Superior temporal gyrus (tissue), 1 donor: ENCODE data around the gene LYSET.
"Not testable (repeated sequence)": the region's sequence is repeated elsewhere in the genome, so short reads cannot be mapped to it uniquely, and the experiment has no call there.

Experiments
- DNase-seq: peaks from one replicate; pipeline ENCODE4 v3.0.0-alpha.2; 2016; ENCODE audit errors: extremely low spot score

The LYSET gene

GRCh38 chr14:93168610-93169009, 16.5 kb upstream of the LYSET start:
- DNase-seq, result not testable (repeated sequence)

- not testable (repeated sequence) for DNase-seq
These were observed 15.5 kb upstream of the LYSET start for GRCh38 chr14:93169619-93170018.

- DNase-seq, result not testable (repeated sequence)
These were observed 15.0 kb upstream of the LYSET start for GRCh38 chr14:93170141-93170540.

DNA sequence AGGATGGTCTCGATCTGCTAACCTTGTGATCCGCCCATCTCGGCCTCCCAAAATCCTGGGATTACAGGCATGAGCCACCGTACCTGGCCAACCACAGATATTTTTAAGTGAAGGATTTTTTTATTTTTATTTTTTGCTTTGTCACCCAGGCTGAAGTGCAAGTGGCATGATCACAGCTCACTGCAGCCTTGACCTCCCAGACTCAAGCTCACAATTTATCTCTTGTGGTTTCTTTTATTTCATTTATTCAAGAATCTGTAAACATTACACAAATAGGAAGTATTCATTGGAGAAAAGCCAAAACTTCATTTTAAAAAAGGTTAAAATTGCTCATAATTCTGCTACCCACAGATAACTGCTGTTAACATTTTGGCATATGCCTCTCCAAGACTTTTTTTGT, 13.7 kb upstream of the LYSET start:
- no peak for DNase-seq

DNA sequence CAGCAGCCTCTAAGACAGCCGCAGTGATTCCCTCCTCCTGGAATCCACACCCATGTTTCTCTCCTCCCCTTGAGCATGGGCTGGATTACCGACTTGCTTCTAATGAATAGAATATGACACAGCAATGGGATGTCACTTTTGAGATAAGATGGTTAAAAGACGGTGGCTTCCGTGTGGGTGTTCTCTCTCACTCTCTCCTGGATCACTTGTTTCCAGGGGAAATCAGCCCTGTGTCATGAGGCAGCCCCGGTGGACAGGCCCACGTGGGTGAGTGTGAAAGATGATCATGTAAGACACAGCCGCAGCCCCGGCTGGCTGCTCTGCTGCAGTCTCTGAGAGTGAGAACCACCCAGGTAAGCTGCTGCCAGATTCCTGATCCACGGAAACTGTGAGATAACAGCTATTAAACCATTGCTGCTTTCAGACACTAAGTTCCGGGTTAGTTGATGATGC, 11.1 kb upstream of the LYSET start:
- DNase-seq, result no peak

DNA sequence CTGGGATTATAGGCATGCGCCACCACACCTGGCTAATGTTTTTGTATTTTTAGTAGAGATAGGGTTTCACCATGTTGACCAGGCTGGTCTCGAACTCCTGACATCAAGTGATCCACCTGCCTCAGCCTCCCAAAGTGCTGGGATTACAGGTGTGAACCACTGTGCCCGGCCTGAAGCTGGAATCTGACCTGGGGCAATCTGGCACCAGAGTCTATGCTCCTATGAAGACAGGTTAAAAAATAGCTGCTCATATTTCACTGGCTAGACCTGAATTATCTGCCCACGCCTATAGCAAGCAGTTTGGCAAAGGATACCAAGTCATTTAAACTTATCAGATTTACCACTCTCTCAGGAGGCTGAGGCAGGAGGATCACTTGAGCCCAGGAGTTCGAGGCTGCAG, 10.4 kb upstream of the LYSET start:
- DNase-seq, result not testable (repeated sequence)

GRCh38 chr14:93175492-93175891, 9.6 kb upstream of the LYSET start:
- DNase-seq, result no peak

GRCh38 chr14:93183596-93184317, 1.4 kb upstream of the LYSET start:
- no peak for DNase-seq

DNA sequence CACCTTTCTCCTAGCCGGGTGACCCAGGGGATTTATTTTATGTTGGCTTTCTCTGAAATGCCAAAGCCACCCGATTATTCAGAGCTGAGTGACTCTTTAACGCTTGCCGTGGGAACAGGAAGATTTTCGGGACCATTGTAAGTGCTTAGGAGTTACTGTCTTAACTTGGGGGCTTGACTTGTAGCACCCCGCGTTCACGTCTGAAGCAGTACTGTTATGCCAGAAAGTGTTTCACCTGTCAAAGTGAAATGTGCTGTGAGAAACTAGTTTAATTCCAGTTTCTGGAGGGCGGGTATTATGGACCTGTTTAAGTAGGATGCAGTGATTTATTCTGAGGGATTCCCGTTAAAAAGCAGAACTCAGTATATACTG, 218 bp downstream of the LYSET start:
- DNase-seq, result peak; percentile 42

- no peak for DNase-seq
These were observed 1.3 kb downstream of the LYSET start for GRCh38 chr14:93186466-93186865.

GRCh38 chr14:93186956-93187355, 1.8 kb downstream of the LYSET start:
- DNase-seq, result no peak

GRCh38 chr14:93195316-93195999, 10.3 kb downstream of the LYSET start:
- no peak for DNase-seq

DNA sequence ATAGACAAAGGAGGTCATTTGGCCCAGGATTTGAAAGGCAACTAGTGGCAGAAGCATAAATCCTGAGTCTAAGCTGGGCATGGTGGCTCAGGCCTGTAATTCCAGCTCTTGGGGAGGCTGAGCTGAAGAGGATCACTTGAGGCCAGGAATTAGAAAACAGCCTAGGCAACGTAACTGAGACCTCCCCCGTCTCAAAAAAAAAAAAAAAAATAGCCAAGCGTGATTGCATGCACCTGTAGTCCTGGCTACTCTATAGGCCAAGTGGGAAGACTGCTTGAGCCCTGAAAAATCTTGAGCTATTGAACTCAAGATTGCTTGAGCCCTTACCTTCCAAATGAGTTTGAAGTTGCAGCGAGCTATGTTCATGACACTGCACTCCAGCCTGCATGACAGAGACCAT, 13.9 kb downstream of the LYSET start:
- no peak for DNase-seq

GRCh38 chr14:93200553-93200952, 15.4 kb downstream of the LYSET start:
- no peak for DNase-seq

GRCh38 chr14:93201155-93201704, 16.1 kb downstream of the LYSET start:
- DNase-seq, result no peak

DNA sequence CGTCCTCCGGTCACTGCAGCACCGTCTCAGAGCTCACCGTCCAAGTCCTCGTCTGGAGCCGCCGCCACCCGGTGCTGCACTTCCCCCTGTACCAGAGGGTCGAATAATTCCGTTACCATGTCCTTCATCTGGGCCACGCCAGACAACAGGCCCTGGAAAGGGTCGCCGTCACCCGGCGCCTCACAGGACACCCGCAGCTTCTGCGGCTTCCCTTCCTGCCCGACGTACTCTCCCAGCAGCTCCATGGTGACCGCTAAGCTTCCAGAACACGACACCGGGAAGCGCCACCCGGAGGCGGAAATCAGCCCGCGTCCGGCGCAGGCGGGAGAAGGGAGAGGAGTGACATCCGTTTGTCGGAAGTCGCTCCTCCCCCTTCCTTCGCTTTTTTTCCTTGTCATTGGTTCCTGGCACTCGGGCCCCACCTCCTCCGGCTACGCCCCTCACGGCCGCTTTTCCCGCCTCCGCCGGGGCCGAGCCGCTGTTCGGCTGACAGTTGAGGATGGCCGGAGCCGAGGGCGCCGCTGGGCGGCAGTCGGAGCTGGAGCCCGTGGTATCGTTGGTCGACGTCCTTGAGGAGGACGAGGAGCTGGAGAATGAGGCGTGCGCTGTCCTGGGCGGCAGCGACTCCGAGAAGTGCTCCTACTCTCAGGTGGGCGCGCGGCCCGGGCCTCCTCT, 21.8 kb downstream of the LYSET start, which contains the start of the genes GON7 and UBR7:
Gene GON7, minus strand, starts transcription at position 273 of the 675 bp plus-strand sequence. Its CDS starts 28 bp downstream, at position 245.
Gene UBR7, plus strand, starts transcription at position 464 of the 675 bp plus-strand sequence. Its CDS starts 36 bp downstream, at position 500.
- DNase-seq, result peak; percentile 99

DNA sequence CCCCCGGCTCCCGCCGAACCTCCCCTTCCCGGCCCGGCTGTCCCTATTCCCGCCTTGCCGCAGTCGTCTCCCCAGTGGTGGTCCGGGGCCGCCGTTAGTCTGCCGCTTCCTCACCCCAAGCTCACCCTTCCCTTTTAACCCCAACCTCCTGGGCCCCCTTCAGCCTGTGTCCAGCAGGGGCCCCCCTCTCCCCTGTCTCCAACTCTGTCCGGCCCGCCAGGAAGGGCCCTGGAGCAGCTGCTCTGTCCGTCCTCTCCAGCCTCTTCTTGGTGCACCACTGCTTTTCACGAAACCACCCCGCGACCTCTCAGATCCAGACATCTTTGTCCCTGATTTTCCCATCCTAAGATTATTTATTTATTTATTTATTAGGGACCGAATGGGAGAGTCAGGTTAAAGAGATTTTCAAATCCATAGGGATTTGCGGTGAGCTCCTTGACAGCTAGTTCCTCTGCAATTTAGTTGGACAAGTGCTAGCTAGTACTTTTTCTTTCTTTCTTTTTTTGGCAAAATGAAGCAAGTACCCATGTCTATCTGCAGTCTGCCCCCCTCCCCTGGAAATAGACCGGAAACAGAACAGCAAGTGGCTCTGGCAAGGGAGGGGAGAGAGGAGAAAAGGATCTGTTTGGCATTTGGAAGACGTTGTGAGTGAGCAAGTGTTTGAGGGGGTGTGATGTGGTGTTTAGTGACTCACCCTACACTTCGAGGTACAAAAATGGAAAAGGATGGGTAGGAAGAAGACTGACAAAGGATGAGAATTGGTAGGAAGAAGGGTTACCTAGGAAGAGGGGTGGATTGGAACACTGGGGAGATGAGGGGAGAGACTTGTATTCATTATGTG, 22.6 kb downstream of the LYSET start:
- DNase-seq, result peak; percentile 54

DNA sequence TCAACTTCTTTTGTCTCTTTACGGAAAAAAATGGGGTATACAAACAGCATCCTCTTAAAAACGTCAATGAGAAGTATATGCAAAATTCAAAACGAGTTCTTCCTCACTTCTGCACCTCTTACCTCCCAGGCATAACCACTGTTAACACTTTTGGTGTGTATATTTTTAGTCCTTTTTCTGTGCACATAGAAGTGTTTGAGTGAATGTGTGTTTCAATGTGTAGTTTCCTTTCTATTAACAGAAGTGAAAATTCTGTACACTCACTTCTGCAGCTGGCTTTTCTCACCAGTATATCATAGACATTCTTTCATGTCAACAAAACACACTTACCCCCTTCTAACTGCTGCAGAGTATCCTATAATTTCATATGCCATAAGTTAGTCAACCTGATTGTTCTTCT, 27.3 kb downstream of the LYSET start:
- no peak for DNase-seq

DNA sequence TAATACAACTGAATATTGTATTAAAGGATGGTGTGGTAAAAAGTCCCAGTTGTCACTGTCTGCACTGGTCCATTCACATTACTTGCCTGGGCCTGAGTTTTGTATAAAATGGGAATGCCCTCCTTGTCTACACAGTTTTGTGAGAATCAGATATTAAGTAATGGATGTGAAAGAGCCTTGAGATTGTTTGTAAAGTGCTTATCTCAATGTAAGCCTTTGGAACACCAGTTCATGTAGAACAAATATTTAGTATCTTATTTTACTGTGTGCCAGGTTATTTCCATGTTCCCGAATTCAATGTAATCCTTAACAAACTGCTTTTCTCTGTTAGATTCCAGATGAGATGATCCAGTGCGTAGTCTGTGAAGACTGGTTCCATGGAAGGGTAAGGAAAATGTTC, 29.5 kb downstream of the LYSET start:
- DNase-seq, result no peak

GRCh38 chr14:93219103-93219726, 34.1 kb downstream of the LYSET start:
- DNase-seq, result peak; percentile 59

GRCh38 chr14:93220509-93220908, 35.4 kb downstream of the LYSET start:
- no peak for DNase-seq
